Lower lobe of right lung (tissue), 2 donors: ENCODE data around the gene RAB11FIP4. TPM values are rescaled to one million over a fixed set of nuclear protein-coding genes. Genes with fewer than 3 reads are reported as not detected.

ENCODE experiments used
- ATAC-seq, 2 donors: fragments of 200-7000 bp; cut with Tn5 transposase; one replicate each; pipeline ENCODE4 v1.9.1; 2020 to 2022; ENCODE audit warnings: mild to moderate bottlenecking in 2 of 2, moderate library complexity in 2 of 2
- DNase-seq: peaks from one replicate; pipeline ENCODE4 v3.0.0-alpha.2; 2020
- H3K27ac ChIP-seq: fragments of 200-600 bp; one replicate; pipeline ENCODE4 v1.8.0; 2022
- H3K27me3 ChIP-seq: fragments of 200-600 bp; one replicate; pipeline ENCODE4 v1.8.0; 2022; ENCODE audit warnings: low read depth
- H3K36me3 ChIP-seq: fragments of 200-600 bp; one replicate; pipeline ENCODE4 v1.8.0; 2022; ENCODE audit warnings: mild to moderate bottlenecking
- H3K4me1 ChIP-seq: fragments of 200-600 bp; one replicate; pipeline ENCODE4 v1.8.0; 2022
- H3K4me3 ChIP-seq: fragments of 200-600 bp; one replicate; pipeline ENCODE4 v1.8.0; 2022; ENCODE audit warnings: mild to moderate bottlenecking
- H3K9me3 ChIP-seq: fragments of 200-600 bp; one replicate; pipeline ENCODE4 v1.8.0; 2022
- CTCF ChIP-seq: fragments of 200-600 bp; IDR thresholded peaks from one replicate; pipeline ENCODE4 v1.8.0; 2022; ENCODE audit warnings: antibody characterized with exemption, mild to moderate bottlenecking
- intact Hi-C: fragments of 100-400 bp; cut with DNase I; formaldehyde crosslinking; loops from one replicate; pipeline ENCODE4 v1.11.0; 2022
- total RNA-seq: library from RNA; stranded (reverse); fragmentation: NEBNext Ultra II Directional; extraction: Animal tissue kit (Norgen Biotek cat#: 25700); gene quantifications from one replicate; pipeline ENCODE4 v1.2.1, GENCODE V29; 2021
- donor health status: DM: no; HTN: yes; CAD: no; lungs with severe emphysema.

RAB11FIP4 gene
- total RNA-seq, 1 donor from 2014 or later: 15.7 TPM

- peaks cover 41% of the 10 kb centered on the region for H3K4me1 ChIP-seq
- peak; percentile 31 to 62 for ATAC-seq
- no peaks in the 10 kb centered on the region for H3K9me3 ChIP-seq
- H3K36me3 ChIP-seq: no peaks in the 10 kb centered on the region
- peak overlapping the region; percentile 12 for H3K27ac ChIP-seq
- intact Hi-C loops: no loop called here
- TF ChIP-seq CTCF: no peak
- no peak overlapping the region for H3K4me3 ChIP-seq
- no peaks in the 10 kb centered on the region for H3K27me3 ChIP-seq
- DNase-seq: no peak
Observed at GRCh38 chr17:31570951-31571892, 179.7 kb downstream of the RAB11FIP4 start.

- no peak overlapping the region for H3K27ac ChIP-seq
- intact Hi-C loops: no loop called here
- no peaks in the 10 kb centered on the region for H3K27me3 ChIP-seq
- DNase-seq (no peak), ATAC-seq (no peak)
- H3K4me3 ChIP-seq: no peak overlapping the region
- peaks cover 41% of the 10 kb centered on the region for H3K4me1 ChIP-seq
- H3K9me3 ChIP-seq: no peaks in the 10 kb centered on the region
- H3K36me3 ChIP-seq: no peaks in the 10 kb centered on the region
- TF ChIP-seq CTCF: no peak
Observed at GRCh38 chr17:31572341-31572740, 180.9 kb downstream of the RAB11FIP4 start.

DNA sequence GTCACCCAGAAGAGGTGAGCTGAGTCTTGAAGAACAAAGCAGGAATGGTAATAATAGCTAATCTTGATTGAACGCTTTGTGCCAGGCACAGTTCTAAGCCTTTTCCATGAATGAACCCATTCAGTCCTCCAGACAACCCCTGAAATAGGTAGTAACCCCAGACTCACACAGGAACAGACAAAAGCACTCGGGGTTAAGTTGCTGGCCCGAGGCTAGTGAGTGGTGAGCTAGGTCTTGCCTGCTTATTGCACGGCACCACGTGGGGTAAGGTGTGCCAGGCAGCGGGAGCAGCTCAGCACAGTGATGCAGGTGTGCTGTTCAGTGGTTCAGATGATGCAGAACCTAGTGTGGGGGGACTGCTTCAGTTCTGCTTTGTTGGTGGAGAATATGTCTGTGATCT is 181.6 kb downstream of the RAB11FIP4 start:
- intact Hi-C loops: no loop called here
- Histone ChIP-seq H3K27ac (no peak overlapping the region), H3K9me3 (no peaks in the 10 kb centered on the region), H3K27me3 (no peaks in the 10 kb centered on the region), H3K36me3 (no peaks in the 10 kb centered on the region), H3K4me3 (no peak overlapping the region), H3K4me1 (peaks cover 35% of the 10 kb centered on the region)
- no peak for DNase-seq
- ATAC-seq: no peak
- no peak for TF ChIP-seq CTCF

GRCh38 chr17:31573861-31574260 is 182.4 kb downstream of the RAB11FIP4 start:
- H3K9me3 ChIP-seq: no peaks in the 10 kb centered on the region
- H3K27ac ChIP-seq: no peak overlapping the region
- no peaks in the 10 kb centered on the region for H3K27me3 ChIP-seq
- intact Hi-C loops: no loop called here
- no peak for TF ChIP-seq CTCF
- H3K4me3 ChIP-seq: no peak overlapping the region
- peaks cover 27% of the 10 kb centered on the region for H3K4me1 ChIP-seq
- ATAC-seq: no peak
- H3K36me3 ChIP-seq: no peaks in the 10 kb centered on the region
- no peak for DNase-seq

DNA sequence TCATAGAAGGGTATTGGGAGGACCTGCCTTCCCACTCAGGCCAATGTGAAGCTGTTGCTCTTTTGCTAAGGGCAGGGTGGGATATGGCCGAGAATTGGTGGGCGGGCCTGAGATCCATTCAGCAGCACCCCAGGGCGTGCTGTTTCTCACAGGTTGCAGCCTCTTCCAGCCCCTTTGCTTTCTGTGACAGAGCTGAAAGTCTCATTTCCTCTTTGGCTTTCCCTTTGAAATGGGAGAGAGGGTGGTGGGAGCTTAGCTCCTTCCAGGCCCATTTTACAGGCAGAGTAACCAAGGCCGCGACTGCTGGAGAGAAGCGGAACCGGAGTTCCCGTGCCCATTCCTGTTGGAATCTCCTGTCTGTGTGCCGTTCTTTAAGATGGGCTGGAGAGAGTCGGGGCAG is 183.0 kb downstream of the RAB11FIP4 start:
- no peaks in the 10 kb centered on the region for H3K36me3 ChIP-seq
- H3K4me3 ChIP-seq: no peak overlapping the region
- H3K4me1 ChIP-seq: peaks cover 27% of the 10 kb centered on the region
- TF ChIP-seq CTCF: no peak
- intact Hi-C loops: no loop called here
- no peaks in the 10 kb centered on the region for H3K27me3 ChIP-seq
- ATAC-seq (no peak), DNase-seq (no peak)
- H3K9me3 ChIP-seq: no peaks in the 10 kb centered on the region
- H3K27ac ChIP-seq: no peak overlapping the region
